Measurements from ENCODE around the gene GATB.

The GATB gene, protein sequence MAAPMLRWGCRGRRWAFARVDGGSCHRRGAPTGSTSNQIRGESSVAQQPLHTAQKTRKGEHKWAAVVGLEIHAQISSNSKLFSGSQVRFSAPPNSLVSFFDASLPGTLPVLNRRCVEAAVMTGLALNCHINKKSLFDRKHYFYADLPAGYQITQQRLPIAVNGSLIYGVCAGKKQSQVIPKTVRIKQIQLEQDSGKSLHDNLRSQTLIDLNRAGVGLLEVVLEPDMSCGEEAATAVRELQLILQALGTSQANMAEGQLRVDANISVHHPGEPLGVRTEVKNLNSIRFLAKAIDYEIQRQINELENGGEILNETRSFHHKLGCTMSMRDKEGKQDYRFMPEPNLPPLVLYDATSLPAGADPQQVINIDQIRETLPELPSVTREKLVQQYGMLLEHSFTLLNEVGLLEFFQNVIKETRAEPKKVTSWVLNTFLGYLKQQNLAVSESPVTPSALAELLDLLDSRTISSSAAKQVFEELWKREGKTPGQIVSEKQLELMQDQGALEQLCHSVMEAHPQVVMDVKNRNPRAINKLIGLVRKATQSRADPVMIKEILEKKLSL

GRCh38 chr4:151760712-151761661 is at the start of gene GATB:
Gene GATB, minus strand, starts transcription at chr4:151761007. Its CDS starts 25 bp downstream, at chr4:151760982.
- DNase-seq (ENCODE audit: insufficient read length, low spot score) (peak; percentile 57), FAIRE-seq (peak; percentile 79)
- TF ChIP-seq CTCF (IDR thresholded peaks at IDR 0.05; ENCODE audit: insufficient read depth, missing control alignments), result peak; percentile 49

DNA sequence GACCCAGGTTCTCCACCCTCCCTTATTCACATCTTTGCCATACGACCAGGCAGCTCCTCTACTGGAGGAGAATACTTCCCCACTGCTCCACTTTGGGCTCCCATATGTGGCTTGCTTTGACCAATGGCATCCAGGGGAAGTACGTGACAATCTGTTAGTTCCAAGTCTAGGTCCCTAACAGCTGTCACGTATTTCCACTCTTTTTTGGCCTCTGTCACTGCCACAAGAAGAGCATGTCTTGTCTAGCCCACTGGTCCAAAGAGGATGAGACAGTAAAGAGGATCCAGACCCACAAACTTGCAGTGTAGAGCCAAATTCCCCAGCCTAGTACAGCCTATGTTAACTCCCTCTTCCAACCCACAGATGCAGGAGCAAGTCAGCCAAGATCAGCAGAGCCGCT is 49.7 kb upstream of the GATB start:
- no peak for TF ChIP-seq CTCF (IDR thresholded peaks at IDR 0.05; ENCODE audit: insufficient read depth, missing control alignments)
- FAIRE-seq, result no peak
- DNase-seq (ENCODE audit: insufficient read length, low spot score), result no peak

DNA sequence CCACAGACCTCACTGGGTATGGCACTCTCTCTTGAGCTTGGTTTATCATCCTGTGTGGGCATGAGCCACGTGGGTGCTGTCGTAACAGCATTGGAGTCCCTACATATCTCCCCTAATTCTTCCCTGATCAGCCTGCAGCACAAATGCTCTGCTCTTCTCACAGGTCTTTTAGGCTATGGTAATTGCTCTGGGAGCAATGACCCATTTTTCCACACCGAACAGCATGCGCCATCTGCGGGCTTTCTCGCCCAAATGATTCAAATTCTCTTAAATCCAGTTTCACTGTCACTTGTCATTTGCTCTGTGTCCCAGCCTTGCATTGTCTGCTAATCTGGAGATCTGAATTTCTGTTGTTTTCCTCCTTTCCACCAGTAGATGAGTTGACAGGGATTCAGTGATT is 48.9 kb upstream of the GATB start:
- no peak for DNase-seq (ENCODE audit: insufficient read length, low spot score)
- no peak for TF ChIP-seq CTCF (IDR thresholded peaks at IDR 0.05; ENCODE audit: insufficient read depth, missing control alignments)
- no peak for FAIRE-seq

- no peak for TF ChIP-seq CTCF (IDR thresholded peaks at IDR 0.05; ENCODE audit: insufficient read depth, missing control alignments)
- DNase-seq (ENCODE audit: insufficient read length, low spot score) (no peak), FAIRE-seq (no peak)
Measured at GRCh38 chr4:151808542-151808941, 47.7 kb upstream of the GATB start.

DNA sequence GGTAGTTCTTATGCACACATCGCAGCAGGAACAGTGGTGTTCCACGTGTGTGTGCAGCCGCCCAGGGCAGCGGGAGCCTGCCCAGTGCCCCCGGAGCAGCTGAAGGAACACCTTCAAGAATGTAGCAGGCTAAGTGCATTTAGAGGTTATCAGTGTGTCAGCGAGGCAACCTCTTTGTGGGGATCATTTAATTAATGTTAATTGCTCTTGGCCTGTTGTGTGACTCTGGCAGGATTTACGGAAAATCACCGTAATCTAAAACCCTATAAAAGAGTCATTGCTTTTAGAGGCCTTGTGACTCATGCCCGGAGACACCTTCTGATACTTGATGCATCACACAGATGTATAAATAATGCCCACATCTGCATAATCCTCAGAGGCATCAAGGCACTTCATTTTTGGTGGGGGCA is 47.3 kb upstream of the GATB start:
- FAIRE-seq, result no peak
- TF ChIP-seq CTCF (IDR thresholded peaks at IDR 0.05; ENCODE audit: insufficient read depth, missing control alignments), result no peak
- DNase-seq (ENCODE audit: insufficient read length, low spot score), result no peak

DNA sequence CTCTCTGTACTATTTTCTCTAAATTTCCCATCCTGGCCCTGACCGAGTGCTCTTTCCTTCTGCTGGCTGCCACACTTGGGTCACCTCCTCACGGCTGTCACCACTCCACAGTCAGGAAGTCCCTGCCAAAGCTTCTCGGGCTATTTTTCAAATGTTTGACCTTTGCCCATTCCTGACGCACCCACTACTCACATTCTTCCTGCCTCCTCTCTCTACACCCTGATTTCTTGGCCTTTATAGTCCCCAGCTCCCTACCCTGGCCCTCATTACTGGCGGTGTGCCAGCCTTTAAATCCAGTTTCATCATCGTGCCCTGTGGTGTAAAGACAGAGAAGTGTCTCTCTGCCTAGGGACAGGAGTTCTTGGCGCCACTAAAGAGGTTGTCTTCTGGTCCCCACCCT is 46.4 kb upstream of the GATB start:
- no peak for FAIRE-seq
- DNase-seq (ENCODE audit: insufficient read length, low spot score), result no peak

More for the DNA sequence above, 46.4 kb upstream of the GATB start:
- no peak for TF ChIP-seq CTCF (IDR thresholded peaks at IDR 0.05; ENCODE audit: insufficient read depth, missing control alignments)
